Measurements from ENCODE around the gene SEC14L5.
"Not testable (repeated sequence)": the region's sequence is repeated elsewhere in the genome, so short reads cannot be mapped to it uniquely, and the experiment has no call there.

Gene SEC14L5

DNA sequence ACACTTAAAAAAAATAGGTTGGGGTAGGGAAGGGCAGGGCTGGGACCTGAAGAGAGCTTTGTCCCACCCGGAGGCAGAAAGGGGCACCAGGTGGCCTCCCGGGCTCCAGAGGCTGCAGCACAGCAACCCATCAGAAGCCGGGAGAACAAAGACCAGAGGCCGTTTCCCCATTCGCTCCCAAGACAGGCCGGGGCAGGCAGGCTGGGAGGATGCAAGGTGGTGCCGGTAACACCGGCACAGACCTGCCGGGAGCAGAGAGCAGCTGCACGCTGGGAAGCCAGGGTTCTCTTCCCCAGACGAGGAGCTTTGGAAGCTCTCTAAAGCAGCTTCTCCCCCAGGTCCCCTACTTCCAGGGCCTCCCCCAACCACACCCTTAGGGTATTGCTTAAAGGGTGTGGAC is 26.7 kb upstream of the SEC14L5 start:
- no peak for DNase-seq

DNA sequence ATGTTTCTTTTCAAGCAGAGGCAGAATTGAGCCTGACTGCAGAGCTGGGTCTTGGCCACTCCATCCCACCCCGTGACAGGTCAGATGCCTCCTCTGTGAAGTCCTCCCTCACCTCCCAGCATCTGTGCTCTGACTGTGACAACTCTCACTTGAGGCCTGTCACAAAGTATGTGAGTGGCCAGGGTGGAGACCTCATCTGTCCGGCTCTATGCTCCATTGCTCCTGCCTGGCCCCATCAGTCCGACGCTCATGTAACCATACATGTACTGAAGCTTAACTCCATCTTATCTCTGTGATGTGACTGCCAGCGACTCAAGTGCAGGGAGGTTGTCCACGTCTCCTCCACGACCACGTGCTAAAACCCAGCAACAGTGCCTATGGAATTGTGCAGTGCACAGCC is 24.7 kb upstream of the SEC14L5 start:
- DNase-seq, result no peak

DNA sequence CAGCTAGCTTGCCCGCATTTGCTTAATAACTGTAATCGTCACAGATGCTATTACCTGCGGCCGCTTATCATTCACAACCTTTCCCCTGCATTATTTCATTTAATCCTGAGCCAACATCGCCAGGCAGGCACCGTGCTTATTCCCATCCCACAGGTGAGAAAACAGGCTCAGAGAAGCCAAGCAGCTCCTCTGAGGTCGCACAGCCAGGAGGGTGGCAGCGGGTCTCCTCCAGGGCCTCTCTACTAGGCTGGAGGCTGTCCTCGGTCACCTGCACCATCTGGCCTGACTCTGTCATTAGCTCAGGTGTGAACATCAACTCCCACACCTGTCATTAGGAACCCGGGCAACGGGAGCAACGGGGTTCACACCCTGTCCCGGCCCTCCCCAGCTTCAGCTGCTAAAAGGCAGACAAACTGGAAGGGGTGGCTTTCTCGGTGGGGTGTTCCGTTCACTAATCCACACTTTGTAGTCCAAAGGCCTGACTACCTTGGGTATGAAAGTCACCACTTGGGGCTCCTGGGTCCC is 24.2 kb upstream of the SEC14L5 start:
- DNase-seq, result no peak

DNA sequence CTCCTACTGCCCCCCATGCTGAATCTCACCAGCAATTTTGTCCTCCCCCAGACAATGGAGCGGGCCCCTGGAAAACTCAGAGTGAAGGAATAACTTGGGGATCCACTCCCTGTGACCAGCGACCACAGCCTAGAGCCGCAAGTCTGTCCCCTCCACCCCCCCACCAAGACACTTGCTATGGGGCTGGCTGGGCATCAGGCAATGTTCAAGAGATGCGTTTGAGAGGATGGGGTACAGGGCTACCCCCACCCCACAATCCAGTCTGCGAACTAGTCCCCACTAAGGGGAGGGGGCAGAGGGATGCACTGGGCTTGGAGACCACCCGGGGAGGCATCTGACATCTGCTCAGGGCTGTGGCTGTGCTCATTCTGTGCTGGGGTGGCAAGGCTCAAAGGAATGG is 23.5 kb upstream of the SEC14L5 start:
- no peak for DNase-seq

DNA sequence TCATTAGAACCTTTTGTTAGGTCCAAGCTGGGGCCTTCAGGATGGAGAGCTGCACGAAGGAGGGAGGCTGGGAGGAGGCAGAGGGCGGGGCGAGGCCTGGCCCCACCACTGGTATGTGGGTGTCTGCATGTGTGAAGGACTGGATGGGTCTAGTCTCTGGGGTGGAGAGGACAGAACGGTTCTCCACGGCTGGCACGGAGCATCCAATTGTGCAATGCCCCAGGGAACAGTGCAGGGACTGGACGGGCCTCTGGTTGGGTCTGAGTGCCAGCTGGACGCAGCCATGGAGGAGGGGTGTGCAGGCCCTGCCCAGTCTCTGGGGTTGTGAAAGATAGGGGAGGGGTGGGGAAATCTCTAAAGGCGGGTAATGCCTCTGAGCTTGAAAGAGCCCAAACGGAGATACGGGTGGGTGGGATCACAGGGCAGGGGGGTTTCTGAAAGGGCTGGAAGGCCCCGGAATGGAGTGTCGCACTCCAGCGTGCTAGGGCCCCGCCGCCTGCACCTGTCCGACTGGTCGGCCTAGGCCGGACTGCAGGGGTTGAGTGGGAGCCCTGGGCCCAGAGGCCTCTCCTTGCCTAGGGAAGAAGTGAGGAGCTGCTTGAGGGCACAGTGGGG is 22.8 kb upstream of the SEC14L5 start:
- no peak for DNase-seq

DNA sequence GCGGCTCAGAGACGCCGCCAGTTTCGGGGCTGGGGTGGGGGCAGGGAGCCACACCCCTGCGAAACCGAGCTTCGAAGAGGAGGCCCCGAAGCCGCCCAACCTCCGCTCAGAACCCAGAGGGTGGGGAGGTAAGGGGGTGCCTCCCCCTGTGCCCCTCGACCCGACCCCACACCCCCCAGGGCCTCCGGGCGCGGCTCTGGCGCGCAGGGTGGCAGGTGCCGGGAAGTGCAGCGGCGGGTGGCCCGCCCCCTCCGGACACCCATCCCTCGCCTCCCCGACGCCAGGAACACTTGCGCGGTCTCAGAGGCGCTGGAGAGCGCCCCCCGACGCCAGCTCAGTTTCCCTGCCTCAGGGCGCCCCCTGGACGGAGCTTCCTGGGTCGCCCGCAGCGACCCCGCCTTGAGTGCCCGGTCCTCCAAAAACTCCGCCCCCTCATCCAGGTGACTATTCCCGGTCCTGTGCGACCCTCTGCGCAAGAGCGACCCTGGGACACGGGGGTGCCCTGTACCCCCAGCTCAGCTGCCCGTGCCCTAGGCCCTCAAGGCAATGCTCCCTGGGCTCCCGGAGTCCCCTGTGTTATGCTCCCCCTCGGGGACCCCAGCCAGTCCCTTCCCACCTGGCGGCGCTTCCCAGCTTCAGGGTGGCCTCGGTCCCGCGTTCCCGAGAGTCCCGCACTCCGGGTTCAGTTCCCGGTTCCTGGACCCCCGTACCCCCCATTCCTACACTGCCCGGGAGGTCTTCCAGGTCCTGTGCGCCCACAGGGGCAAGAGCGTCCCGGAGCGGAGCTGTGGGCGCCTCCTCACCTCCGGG is 21.7 kb upstream of the SEC14L5 start:
- DNase-seq, result no peak

DNA sequence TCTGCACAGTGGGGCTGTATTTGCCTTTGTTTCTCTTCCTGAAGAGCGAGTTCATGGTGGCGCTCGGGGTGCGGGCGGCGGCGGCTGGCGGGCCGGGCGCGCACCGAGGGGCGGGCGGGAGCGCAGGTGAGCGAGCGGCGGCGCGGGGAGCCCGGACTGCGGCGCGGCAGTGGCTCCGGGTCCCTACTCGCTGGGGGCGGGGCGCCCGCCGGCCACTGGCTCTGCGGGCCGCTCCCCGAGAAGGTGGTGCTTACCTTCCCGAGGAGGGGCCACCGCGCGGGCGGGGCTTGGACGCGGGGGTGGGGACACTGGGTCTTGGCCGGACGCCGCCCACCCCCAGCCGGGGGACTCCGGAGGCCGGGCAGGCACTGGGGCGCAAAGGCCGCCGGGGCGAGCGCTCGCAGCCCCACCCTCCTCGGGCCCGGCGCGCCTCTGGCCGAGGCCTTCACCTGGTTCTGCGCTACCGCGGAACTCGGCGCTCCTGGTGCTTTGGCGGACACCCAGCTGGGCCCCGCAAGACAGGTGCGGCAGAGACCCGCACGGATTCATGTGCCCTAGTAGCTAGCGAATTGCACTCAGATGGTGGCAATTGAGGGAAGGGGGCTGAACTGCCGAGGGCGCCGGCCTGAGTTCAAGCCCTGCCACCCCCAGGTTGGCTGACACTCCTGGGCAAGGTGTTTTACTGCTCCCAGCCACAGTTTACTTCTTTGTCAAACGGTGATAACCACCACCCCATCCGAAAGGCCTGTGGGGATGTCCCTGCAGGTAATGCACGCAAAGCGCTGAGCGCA is 20.9 kb upstream of the SEC14L5 start, which contains the start of gene PPL:
Gene PPL, minus strand, starts transcription at position 158 of the 791 bp plus-strand sequence. Its CDS starts 103 bp downstream, at position 55.
- DNase-seq, result no peak

DNA sequence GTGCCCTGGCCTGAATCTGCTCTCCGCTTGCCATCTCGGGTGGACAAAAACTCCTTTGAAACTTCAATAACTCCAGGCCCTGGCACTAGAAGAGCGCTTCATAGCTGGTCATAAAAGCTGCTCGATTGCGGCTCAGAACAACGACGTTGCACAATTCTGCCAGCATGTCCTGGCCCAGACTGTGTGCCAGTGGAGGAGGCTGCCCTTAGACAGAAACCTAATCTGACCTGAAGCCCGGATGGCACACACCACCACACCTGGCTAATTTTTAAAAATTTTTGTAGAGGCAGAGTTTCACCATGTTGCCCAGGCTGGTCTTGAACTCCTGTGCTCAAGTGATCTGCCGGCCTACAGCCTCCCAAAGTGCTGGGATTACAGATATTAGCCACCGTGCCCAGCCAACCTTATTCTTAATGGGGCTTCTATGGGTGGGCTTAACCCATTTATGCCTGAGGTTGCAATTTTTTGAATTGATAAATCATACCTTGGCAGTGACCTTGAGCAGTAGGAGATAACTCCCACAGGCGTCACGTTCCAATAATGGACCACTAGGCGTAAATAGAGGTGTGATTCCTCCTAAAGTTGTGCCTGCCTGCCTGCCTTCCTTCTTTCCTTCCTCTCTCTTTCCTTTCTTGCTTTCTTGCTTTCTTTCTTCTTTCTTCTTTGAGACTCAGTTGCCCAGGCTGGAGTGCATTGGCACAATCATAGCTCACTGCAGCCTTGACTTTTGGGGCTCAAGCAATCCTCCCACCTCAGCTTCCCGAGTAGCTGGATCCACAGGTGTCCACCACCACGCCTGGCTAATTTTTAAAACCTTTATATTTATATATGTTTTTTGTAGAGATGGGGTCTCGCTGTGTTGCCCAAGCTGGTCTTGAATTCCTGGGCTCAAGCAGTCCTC is 20.1 kb upstream of the SEC14L5 start:
- DNase-seq, result no peak

DNA sequence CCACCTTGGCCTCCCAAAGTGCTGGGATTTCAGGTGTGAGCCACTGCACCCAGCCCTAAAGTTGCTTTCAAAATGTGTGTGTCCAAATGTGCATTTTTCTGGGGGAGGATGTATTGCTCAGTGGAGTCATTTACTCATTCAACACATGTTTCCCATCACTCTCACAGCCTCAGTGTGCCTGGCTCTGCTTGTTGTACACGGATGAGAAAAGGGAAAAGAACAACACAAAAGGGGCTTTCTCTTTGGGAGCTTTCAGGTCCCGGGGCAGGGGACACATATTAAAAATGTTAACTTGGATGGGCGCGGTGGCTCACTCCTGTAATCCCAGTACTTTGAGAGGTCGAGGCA is 19.5 kb upstream of the SEC14L5 start:
- DNase-seq, result no peak

DNA sequence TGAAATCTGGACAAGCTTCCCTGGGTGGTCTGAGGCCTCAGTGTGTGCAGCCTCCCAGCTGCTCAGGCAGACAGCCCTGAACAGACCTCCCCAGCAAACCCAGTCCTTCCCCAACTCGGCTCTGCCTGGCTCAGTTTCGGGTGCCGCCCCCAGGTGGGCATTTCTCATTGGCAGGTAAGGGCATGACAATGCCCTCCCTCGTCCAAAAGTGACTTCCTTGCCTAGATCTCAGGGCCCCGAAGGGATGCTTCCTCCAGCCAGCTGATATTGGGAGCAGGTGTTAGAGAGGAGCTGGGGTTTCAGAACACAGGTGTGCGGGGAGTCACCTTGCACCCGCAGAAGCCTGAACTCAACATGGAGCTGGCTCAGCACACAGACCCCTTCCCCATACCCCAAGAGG is 17.4 kb upstream of the SEC14L5 start:
- no peak for DNase-seq

DNA sequence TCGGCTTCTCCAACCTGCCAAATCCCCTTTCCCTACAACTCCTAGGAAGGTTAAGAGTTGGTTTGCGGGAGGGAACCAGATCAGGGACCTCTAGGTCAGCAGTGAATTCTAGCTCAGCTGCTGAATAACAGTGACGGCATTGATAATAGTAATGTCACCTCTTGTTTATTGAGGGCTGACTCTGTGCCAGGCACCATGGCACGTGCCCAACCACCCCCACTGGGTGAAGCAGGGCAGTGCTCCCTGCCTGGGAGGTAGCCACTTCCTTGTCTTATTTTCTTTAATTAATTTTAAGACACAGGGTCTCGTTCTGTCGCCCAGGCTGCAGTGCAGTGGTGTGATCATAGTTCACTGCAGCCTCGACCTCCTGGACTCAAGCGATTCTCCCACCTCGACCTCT is 15.6 kb upstream of the SEC14L5 start:
- DNase-seq, result no peak

DNA sequence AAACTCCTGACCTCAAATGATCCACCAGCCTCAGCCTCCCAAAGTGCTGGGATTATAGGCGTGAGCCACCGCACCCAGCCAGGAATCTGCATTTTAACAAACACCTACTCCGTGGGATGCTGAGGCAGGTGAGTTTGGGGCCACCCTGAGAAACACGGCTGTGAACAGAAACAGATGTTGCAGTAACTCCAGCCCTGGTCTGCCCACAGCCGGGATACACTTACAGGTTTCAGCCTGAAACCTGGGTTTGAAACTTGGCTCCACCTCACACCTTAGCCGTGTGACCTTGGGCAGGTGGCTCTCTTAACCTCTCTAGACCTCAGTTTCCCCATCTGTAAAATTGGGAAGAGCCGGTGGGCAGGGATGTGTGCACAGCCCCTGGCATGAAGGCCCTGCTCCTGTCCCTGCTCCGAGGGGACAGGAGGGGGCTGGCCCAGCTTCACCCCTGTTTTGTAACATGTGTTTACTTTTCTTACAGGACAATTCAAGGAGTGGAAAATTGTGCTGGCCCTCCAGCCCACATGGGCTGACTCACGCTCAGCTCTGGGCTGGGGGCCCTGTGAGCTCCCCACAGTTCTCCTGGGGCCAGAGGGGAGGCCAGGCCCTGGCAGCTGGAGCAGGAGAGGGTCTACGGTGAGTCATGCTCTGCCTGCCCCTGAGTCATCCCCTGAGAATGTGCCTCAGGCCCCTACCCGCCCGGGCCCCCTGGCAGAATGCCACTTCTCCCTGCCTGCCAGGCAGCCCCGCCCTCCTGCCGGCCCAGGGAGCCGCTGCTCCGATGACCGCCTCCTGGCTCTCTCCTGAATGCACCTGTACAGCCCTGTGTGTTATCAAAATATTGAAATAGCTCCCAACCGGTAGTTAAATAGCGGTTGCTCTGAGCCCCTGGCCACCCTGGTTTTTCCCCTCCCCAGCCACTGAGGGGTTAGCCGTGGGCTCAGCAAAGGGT is 13.5 kb upstream of the SEC14L5 start:
- DNase-seq, result peak in 1 of 2 donors; percentile 13

DNA sequence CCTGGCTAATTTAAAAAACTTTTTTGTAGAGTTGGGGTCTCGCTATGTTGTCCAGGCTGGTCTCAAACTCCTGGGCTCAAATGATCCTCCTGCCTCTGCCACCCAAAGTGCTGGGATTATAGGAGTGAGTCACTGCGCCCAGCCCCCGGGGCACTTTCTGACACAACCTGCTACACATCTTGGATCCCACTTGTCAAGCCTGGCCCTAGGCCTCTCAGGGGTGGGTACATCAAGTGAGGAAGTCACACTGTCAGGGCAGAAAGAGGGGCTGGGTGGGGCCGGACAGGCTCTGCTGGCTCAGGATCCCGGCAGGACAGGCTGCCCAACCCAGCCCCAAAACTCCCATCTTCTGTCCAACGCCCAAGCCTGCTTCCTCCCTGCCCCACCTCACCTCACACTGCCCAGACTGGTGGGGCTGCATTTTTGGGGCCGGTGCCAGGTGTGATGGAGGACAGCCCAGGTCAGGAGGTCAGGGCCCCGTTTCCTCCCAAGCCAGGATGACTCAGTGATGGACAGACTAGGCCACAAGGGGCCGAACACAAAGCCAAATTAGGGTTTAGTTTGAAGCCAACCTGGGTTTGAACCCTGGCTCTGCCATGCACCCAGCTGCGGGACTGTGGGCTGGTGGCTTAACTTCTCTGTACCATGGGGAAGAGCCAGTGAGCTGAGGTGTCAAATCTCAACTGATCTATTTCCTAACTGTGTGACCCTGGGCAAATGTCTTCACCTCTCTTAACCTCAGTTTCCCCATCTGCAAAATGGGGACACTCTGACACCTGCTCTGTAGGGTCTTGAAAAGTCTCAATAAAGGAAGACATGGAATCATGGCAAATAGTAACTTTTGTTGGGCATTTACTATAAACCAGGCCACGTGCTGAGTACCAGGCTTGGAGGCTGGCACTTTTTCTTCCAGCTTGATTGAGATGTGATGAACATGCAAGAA is 12.3 kb upstream of the SEC14L5 start:
- DNase-seq, result no peak

DNA sequence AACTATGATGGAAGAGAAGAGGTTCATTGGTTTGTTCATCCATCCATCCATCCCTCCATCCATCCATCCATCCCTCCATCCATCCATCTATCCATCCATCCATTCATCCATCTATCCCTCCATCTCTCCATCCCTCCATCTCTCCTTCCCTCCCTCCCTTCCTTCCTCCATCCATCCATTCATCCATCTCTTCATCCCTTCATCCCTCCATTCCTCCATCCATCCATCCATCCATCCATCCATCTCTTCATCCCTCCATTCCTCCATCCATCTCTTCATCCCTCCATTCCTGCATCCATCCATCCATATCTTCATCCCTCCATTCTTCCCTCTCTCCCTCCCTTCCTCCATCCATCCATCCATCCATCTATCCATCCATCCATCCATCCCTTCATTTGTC is 11.2 kb upstream of the SEC14L5 start:
- DNase-seq, result no peak

DNA sequence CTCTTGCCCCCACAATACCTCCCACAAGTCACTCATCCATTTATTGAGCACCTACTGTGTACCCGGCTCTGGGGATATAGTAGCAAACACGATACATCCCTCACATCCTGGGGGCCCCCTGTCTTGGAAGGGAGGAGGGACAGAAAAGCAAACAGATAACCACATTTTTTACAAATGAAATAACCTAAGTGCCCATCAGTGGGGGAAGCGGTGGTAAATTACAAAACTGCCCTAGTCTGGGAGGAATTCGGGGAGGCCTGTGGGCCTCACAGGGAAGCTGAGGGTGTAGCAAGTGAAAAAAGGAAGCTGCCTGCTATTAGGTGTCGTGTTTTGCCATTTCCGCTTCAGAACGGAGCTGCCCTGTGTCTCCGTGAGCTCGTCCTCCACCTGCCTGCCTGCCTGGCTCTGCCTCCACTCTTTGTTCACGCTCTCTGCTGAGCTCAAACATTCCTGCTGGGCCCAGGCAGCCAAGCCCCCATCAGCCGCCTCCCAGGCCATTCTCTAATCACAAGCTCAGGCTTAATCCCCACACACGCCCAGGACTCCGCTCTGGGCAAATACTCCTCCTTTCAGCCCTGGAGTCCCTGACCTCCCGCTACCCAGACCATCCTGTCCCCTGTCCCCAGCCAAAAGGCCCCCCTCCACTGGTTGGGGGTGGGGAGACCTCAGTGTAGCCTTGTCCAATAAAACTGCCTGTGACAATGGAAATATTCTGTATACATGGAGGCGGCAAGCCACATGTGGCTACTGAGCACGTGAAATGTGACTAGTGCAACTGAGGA is 10.2 kb upstream of the SEC14L5 start:
- DNase-seq, result peak in 1 of 2 donors; percentile 15

DNA sequence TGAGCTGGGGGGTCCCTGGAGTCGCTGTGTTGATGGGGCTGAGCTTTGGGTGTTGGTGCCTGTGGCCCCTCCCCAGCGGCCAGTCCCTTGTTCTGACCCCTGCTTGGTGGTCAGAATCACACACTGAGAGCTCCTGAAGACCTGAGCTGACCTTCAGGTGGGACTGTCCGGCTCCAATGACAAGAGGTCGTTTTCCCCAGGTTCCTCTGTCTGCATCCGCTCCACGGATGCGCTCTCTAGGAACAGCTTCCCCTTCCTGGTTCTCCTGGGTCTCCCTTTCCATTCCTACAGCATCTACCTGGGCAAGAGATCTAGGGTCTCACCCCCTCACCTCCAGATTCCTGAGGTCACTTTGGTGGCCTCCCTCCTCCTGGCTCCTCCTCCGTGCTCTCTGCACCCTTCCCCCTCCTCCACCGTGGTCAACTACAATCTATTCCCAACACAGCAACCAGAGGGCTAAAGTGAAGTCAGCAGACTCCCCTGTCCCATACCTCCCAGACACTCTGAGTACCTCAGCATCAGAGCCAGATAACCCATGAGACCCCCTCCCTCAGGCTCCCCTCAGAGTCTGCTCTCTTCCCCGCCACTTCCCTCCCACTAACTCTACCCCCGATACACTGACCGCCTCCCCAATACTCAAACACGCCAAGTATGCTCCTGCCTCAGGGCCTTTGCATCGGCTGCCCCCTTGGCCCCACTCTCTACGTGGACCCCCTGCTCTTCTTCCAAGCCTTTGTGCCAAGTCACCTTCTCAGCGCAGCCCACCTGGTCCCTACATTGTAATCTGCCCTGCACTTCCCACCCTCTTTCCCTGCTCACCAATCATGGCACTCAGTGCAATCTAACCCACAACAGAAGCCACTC is 9.0 kb upstream of the SEC14L5 start:
- no peak for DNase-seq

DNA sequence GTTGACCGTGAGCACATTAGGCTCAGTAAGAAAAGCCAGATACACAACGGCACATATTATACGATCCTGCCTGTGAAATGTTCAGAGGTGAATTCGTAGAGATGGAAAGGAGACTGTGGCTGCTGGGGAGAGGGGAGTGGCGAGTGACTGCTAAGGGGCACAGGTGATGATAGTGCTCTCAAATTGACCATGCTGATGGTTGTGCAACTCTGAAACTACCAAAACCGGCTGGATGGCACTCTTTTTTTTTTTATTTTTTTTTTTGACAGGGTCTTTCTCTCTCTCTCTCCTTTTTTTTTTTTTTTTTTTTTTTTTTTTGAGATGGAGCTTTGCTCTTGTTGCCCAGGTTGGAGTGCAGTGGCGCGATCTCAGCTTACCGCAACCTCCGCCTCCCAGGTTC is 8.1 kb upstream of the SEC14L5 start:
- no peak for DNase-seq

DNA sequence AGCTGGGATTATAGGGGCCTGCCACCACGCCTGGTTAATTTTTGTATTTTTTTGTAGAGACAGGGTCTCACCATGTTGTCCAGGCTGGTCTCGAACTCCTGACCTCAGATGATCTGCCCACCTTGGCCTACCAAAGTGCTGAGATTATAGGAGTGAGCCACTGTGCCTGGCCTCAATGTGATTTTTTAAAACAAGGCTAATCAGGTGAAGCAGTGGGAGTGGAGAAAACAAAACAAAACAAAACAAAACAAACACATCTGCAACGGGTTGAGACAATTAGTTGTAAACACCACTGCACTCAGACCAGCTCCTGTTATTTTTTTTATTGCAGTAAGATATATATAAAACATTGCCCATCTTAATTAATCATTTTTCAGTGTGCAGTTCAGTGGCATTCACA is 6.5 kb upstream of the SEC14L5 start:
- not testable (repeated sequence) for DNase-seq
